NCI-H146 treated with DMSO at 0.1 percent for 48 hours (cell line): ENCODE results near the gene LRRK2.

Source experiments
- DNase-seq: peaks from one replicate; lab custom pipeline; 2025; ENCODE audit not compliant: unreplicated experiment; lab: John Stamatoyannopoulos, UW

LRRK2 gene

GRCh38 chr12:40224439-40225291, at the start of gene LRRK2:
Gene LRRK2, plus strand, starts transcription at chr12:40224997. Its CDS starts 135 bp downstream, at chr12:40225132.
- DNase-seq: no peak

DNA sequence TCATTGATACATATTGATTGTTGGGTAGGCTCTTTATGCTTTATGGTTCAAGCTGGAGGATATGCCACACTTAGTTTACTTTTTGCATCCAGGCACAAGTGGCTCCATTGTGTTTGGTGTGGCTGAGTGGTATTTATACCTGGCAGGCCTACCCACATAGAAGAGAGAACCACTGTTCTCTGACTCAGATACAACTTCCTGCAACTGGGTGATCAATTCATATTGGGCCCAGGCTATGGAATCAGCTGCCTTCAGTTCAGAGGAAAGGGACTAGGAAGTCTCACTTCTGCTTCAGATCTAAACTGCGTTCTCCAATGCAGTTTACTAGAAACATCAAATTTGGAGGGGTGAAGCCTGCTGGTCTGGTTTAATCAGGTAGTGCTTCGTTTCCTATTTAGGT, 49.8 kb upstream of the LRRK2 start:
- DNase-seq: no peak

GRCh38 chr12:40175489-40175888, 49.3 kb upstream of the LRRK2 start:
- DNase-seq: no peak

GRCh38 chr12:40178701-40179100, 46.1 kb upstream of the LRRK2 start:
- no peak for DNase-seq

- no peak for DNase-seq
These were observed 43.3 kb upstream of the LRRK2 start for GRCh38 chr12:40181490-40181889.

DNA sequence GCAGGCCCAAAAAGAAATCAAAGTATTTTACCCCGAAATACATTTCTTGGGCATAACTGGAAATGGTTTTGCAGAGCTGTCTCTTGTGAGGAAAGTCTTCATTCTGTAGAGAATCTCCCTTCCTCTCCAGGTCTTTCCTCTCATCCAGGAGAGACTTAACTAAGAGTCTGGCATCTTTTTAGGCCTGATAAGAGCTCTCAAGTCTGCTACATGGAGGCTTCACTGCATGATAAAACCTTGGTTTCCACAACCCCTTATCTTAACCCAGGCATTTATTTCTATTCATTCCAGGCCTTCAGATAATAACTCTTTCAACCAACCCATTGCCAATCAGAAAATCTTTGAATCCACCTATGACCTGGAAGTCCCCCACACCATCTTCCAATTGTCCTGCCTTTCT, 41.1 kb upstream of the LRRK2 start:
- no peak for DNase-seq

- DNase-seq: no peak
These were observed 40.1 kb upstream of the LRRK2 start for GRCh38 chr12:40184493-40185302.

- DNase-seq: no peak
These were observed 39.5 kb upstream of the LRRK2 start for GRCh38 chr12:40185303-40185693.

GRCh38 chr12:40188558-40189320, 36.1 kb upstream of the LRRK2 start:
- no peak for DNase-seq

DNA sequence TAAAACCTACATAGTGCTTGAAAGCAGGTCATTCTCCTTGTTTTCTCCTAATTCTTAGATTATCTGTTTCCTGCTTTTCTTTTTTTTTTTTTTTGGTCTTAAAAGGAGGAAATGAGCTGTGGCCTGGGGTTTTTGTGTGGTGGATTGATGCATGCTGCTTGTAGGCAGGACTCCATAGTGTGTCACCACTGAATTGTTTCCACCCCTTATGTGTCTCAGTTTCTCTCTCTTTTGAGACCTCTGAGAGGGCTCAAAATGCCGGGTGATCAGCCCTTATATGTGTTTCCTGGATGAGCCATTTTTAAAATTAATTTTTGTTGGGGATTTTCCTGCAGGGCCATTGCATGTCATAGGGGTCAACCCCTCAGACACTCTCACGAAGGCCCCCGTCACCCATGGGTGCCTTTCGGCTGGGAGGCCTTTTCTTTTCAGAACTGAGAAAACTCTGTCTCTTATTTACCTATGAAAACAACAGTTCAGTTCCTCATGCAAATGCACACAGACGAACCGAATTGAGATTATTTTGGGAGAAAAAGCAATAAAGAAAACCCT, 32.0 kb upstream of the LRRK2 start:
- DNase-seq: no peak

DNA sequence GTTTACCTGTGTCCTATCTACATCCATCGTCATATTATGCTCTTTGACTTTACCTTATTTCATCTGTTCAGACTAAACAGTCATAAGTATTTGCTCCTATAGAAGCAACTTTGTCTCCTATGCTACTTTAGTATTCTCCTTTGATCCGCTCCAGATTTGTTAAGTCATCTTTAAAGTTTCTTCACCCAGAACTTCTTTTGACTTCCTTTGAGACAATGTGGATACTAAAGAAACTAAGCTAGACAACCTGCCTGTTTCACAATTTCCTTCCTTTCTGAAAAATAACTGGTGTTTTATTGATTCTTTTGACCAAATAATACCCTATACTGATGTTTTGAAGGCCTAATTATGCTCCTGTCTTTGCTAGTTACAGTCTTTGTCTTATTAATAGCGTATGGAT, 30.0 kb upstream of the LRRK2 start:
- DNase-seq: no peak

- DNase-seq: no peak
These were observed 27.2 kb upstream of the LRRK2 start for GRCh38 chr12:40197590-40197989.

- DNase-seq: no peak
These were observed 26.2 kb upstream of the LRRK2 start for GRCh38 chr12:40198601-40199000.

DNA sequence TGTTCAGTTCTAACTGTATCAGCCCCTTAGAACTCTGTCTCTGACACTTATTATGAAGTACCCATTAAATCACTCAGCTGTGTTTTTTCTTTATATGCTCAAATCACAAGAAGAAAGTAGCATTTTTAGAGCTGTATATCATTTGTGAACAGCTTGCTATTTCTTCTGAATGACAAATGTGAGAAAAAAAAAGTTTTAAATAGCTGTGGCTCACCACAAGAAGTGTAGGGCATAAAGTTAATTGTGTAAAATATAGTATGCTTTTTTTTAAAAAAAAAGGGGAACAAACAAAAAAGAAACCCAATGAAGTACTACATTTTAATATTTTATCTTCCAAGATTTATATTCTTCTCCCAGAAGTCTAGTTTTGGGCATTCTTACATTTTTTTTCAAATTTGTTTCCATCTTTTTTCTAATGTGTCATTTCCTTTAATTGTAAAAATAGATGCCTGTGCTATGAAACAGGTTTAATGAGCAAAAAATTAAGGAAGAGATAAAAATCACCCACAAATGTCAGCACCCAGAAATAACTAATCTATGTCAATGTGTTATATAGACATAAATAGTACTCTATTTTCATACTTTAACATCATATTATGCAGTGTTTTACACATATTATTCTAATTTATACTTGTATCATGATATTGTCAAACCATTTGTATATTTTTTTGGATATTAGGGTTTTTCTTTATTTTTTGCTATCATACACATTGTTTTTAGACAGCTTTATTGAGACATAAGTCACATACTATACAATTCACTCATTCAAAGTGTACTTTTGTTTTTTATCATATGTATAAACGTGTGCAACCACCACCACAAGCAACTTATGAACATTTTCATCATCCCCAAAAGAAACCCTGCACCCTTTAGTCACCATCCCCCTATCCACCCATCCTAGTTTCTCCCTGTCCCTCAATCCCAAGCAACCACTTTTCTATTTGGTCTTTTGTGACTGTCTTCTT, 22.4 kb upstream of the LRRK2 start:
- DNase-seq: no peak

DNA sequence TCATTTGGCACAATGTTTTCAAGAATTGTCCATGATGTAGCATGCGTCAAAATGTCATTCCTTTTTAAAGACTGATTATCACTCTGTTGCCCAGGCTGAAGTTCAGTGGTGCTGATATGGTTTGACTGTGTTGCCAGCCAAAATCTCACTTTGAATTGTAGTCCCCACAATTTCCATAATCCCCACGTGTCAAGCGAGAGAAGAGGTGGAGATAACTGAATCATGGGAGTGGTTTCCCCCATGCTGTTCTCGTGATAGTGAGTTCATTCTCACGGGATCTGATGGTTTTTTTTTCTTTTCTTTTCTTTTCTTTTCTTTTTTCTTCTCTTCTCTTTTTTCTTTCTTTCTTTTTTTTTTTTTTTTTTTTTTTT, 21.8 kb upstream of the LRRK2 start:
- DNase-seq: no peak

GRCh38 chr12:40204337-40204736, 20.5 kb upstream of the LRRK2 start:
- no peak for DNase-seq

GRCh38 chr12:40207551-40207950, 17.2 kb upstream of the LRRK2 start:
- no peak for DNase-seq

- DNase-seq: no peak
These were observed 15.9 kb upstream of the LRRK2 start for GRCh38 chr12:40208707-40209446.

- DNase-seq: no peak
These were observed 14.9 kb upstream of the LRRK2 start for GRCh38 chr12:40209886-40210285.
